Neural progenitor cell (in vitro differentiated cells): Measurements from ENCODE around the gene FRYL. TPM values are rescaled to one million over a fixed set of nuclear protein-coding genes. Genes with fewer than 3 reads are reported as not detected.

Experiments used
- DNase-seq: peaks from one replicate; pipeline ENCODE4 v3.0.0-alpha.2; 2016; ENCODE audit warnings: low spot score
- H2AFZ ChIP-seq: fragments of 200-600 bp; sonication (generic); replicated peaks from 2 replicates; pipeline ENCODE4 v1.6.1; 2016; ENCODE audit warnings: antibody characterized with exemption
- H3F3A ChIP-seq: fragments of 200-600 bp; sonication (generic); 2 replicates; pipeline ENCODE4 v1.6.1; 2016; ENCODE audit warnings: antibody characterized with exemption, low read depth
- H3K27ac ChIP-seq: fragments of 200-600 bp; sonication (generic); 2 replicates; pipeline ENCODE4 v1.5.1; 2016; ENCODE audit warnings: mild to moderate bottlenecking
- H3K27me3 ChIP-seq: fragments of 200-600 bp; sonication (generic); 2 replicates; pipeline ENCODE4 v1.6.1; 2016; ENCODE audit warnings: mild to moderate bottlenecking, moderate library complexity
- H3K36me3 ChIP-seq: fragments of 200-600 bp; sonication (generic); 2 replicates; pipeline ENCODE4 v1.5.1; 2016
- H3K4me1 ChIP-seq: fragments of 200-600 bp; sonication (generic); 2 replicates; pipeline ENCODE4 v1.6.1; 2016; ENCODE audit warnings: mixed run types
- H3K4me2 ChIP-seq: fragments of 200-600 bp; sonication (generic); 2 replicates; pipeline ENCODE4 v1.6.1; 2016
- H3K4me3 ChIP-seq: fragments of 200-600 bp; sonication (generic); 2 replicates; pipeline ENCODE4 v1.5.1; 2016
- H3K79me2 ChIP-seq: fragments of 200-600 bp; sonication (generic); 2 replicates; pipeline ENCODE4 v1.6.1; 2016; ENCODE audit warnings: low read depth
- H3K9ac ChIP-seq: fragments of 200-600 bp; sonication (generic); 2 replicates; pipeline ENCODE4 v1.6.1; 2016
- H3K9me3 ChIP-seq: fragments of 200-600 bp; sonication (generic); 2 replicates; pipeline ENCODE4 v1.5.1; 2016; ENCODE audit warnings: low read depth
- H4K20me1 ChIP-seq: fragments of 200-600 bp; sonication (generic); 2 replicates; pipeline ENCODE4 v1.6.1; 2016; ENCODE audit warnings: low read depth
- H3K27ac Mint-ChIP-seq: 3 replicates; pipeline ENCODE4 v1.8.0; 2021; ENCODE audit warnings: mixed read lengths
- H3K27me3 Mint-ChIP-seq: 2 replicates; pipeline ENCODE4 v1.8.0; 2022; ENCODE audit warnings: low read depth, mild to moderate bottlenecking, inconsistent platforms, moderate library complexity, mixed read lengths; ENCODE audit not compliant: insufficient read depth
- H3K36me3 Mint-ChIP-seq: 3 replicates; pipeline ENCODE4 v1.8.0; 2021; ENCODE audit warnings: mixed read lengths
- H3K4me1 Mint-ChIP-seq: 3 replicates; pipeline ENCODE4 v1.8.0; 2021; ENCODE audit warnings: mixed read lengths
- H3K4me3 Mint-ChIP-seq: 3 replicates; pipeline ENCODE4 v1.8.0; 2021; ENCODE audit warnings: mild to moderate bottlenecking, moderate library complexity, mixed read lengths
- H3K9me3 Mint-ChIP-seq: 3 replicates; pipeline ENCODE4 v1.8.0; 2020; ENCODE audit warnings: mixed read lengths
- CTCF ChIP-seq: fragments of 200-600 bp; sonication (generic); IDR thresholded peaks from 2 replicates; pipeline ENCODE4 v1.5.1; 2017; ENCODE audit warnings: antibody characterized with exemption, mild to moderate bottlenecking
- EZH2 ChIP-seq: fragments of 200-600 bp; sonication (generic); IDR thresholded peaks from 2 replicates; pipeline ENCODE4 v1.6.1; 2017; ENCODE audit warnings: antibody characterized with exemption, mild to moderate bottlenecking, moderate library complexity
- EZH2phosphoT487 ChIP-seq: fragments of 200-600 bp; sonication (generic); IDR thresholded peaks from 2 replicates; pipeline ENCODE4 v1.6.1; 2017; ENCODE audit warnings: antibody characterized with exemption
- total RNA-seq: library from RNA; depleted of rRNA; stranded (reverse); fragments of >200 nt; gene quantifications from 2 replicates; pipeline ENCODE4 v1.2.3, GENCODE V29; 2015; ENCODE audit warnings: low replicate concordance

The FRYL gene
- total RNA-seq, 1 donor from 2014 or later, result 70.5 TPM

- Histone ChIP-seq H3K36me3 (no peaks in the 10 kb centered on the region), H3K27ac (peak overlapping the region; percentile 21), H3K9ac (no peak overlapping the region), H2AFZ (no peak overlapping the region), H3K4me1 (peaks cover 4% of the 10 kb centered on the region), H3K79me2 (peaks cover 20% of the 10 kb centered on the region), H3K9me3 (no peaks in the 10 kb centered on the region), H4K20me1 (peaks cover 44% of the 10 kb centered on the region), H3K4me2 (no peak overlapping the region), H3F3A (peaks cover 34% of the 10 kb centered on the region), H3K27me3 (no peaks in the 10 kb centered on the region), H3K4me3 (no peak overlapping the region)
- H3K36me3 Mint-ChIP-seq, result peaks cover 2% of the 10 kb centered on the region
- peaks cover 8% of the 10 kb centered on the region for H3K27me3 Mint-ChIP-seq
- H3K4me1 Mint-ChIP-seq, result peaks cover 17% of the 10 kb centered on the region
- no peak for DNase-seq
- H3K9me3 Mint-ChIP-seq, result no peaks in the 10 kb centered on the region
- no peak overlapping the region for H3K27ac Mint-ChIP-seq
- TF ChIP-seq EZH2phosphoT487 (no peak), CTCF (no peak), EZH2 (no peak)
- peak overlapping the region; percentile 39 for H3K4me3 Mint-ChIP-seq
Measured at GRCh38 chr4:48654015-48654664, 125.9 kb downstream of the FRYL start.

GRCh38 chr4:48653217-48654014, 126.7 kb downstream of the FRYL start:
- Histone ChIP-seq H2AFZ (no peak overlapping the region), H3K36me3 (no peaks in the 10 kb centered on the region), H3K4me2 (no peak overlapping the region), H3K4me1 (peaks cover 4% of the 10 kb centered on the region), H3K9ac (no peak overlapping the region), H3K9me3 (no peaks in the 10 kb centered on the region), H3K79me2 (peaks cover 27% of the 10 kb centered on the region), H3F3A (peaks cover 34% of the 10 kb centered on the region), H3K4me3 (no peak overlapping the region), H3K27me3 (no peaks in the 10 kb centered on the region), H3K27ac (peak overlapping the region; percentile 21), H4K20me1 (peaks cover 46% of the 10 kb centered on the region)
- no peak for TF ChIP-seq CTCF
- no peak for TF ChIP-seq EZH2phosphoT487
- no peak for TF ChIP-seq EZH2
- Mint-ChIP-seq H3K4me3 (peak overlapping the region; percentile 16), H3K27ac (no peak overlapping the region), H3K9me3 (no peaks in the 10 kb centered on the region), H3K27me3 (peaks cover 8% of the 10 kb centered on the region), H3K4me1 (peaks cover 17% of the 10 kb centered on the region), H3K36me3 (peaks cover 2% of the 10 kb centered on the region)
- peak; percentile 20 for DNase-seq

DNA sequence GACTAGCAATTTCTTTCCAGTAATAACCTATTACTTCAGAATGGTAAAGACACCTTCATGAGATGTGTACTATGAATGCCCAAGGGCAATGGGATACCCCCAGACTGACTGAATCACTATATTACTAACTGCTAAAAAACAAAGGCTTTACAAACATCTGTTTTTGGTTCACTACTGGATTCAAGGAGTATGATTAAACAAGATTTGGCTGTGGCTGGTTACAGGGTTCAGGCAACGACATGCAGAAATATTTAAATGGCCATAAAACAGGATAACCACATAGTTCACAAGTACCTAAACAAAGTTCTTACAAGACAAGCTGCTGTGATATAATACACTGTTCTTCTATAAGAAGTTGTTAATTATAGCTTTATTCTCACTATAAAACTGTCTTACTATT, 128.2 kb downstream of the FRYL start:
- Mint-ChIP-seq H3K36me3 (peaks cover 2% of the 10 kb centered on the region), H3K9me3 (no peaks in the 10 kb centered on the region), H3K4me3 (no peak overlapping the region), H3K27me3 (peaks cover 7% of the 10 kb centered on the region), H3K4me1 (peaks cover 17% of the 10 kb centered on the region), H3K27ac (no peak overlapping the region)
- H3K4me3 ChIP-seq, result no peak overlapping the region
- no peaks in the 10 kb centered on the region for H3K27me3 ChIP-seq
- no peaks in the 10 kb centered on the region for H3K36me3 ChIP-seq
- H3K9me3 ChIP-seq, result no peaks in the 10 kb centered on the region
- H3K79me2 ChIP-seq, result peaks cover 29% of the 10 kb centered on the region
- no peak overlapping the region for H3K4me2 ChIP-seq
- no peak overlapping the region for H2AFZ ChIP-seq
- H3K27ac ChIP-seq, result no peak overlapping the region
- DNase-seq, result no peak
- TF ChIP-seq EZH2, result no peak
- peaks cover 21% of the 10 kb centered on the region for H3F3A ChIP-seq
- no peak overlapping the region for H3K9ac ChIP-seq
- H4K20me1 ChIP-seq, result peaks cover 42% of the 10 kb centered on the region
- H3K4me1 ChIP-seq, result peaks cover 4% of the 10 kb centered on the region

GRCh38 chr4:48649505-48649904, 130.6 kb downstream of the FRYL start:
- Mint-ChIP-seq H3K9me3 (no peaks in the 10 kb centered on the region), H3K27me3 (peaks cover 5% of the 10 kb centered on the region), H3K27ac (no peak overlapping the region), H3K4me1 (peaks cover 14% of the 10 kb centered on the region), H3K36me3 (peaks cover 2% of the 10 kb centered on the region), H3K4me3 (no peak overlapping the region)
- Histone ChIP-seq H3K27ac (no peak overlapping the region), H2AFZ (no peak overlapping the region), H3K4me2 (no peak overlapping the region), H3K9ac (no peak overlapping the region), H3F3A (peaks cover 3% of the 10 kb centered on the region), H3K9me3 (no peaks in the 10 kb centered on the region), H4K20me1 (peaks cover 39% of the 10 kb centered on the region), H3K4me1 (no peaks in the 10 kb centered on the region), H3K36me3 (no peaks in the 10 kb centered on the region), H3K79me2 (peaks cover 37% of the 10 kb centered on the region), H3K4me3 (no peak overlapping the region), H3K27me3 (no peaks in the 10 kb centered on the region)
- TF ChIP-seq CTCF (no peak), EZH2 (no peak), EZH2phosphoT487 (no peak)
- no peak for DNase-seq
